ENCODE results near the gene ZNF527. TPM values are rescaled to one million over a fixed set of nuclear protein-coding genes. Genes with fewer than 3 reads are reported as not detected.

ZNF527 gene
- total RNA-seq = 3.3 and 6.2 TPM in 2 replicates

DNA sequence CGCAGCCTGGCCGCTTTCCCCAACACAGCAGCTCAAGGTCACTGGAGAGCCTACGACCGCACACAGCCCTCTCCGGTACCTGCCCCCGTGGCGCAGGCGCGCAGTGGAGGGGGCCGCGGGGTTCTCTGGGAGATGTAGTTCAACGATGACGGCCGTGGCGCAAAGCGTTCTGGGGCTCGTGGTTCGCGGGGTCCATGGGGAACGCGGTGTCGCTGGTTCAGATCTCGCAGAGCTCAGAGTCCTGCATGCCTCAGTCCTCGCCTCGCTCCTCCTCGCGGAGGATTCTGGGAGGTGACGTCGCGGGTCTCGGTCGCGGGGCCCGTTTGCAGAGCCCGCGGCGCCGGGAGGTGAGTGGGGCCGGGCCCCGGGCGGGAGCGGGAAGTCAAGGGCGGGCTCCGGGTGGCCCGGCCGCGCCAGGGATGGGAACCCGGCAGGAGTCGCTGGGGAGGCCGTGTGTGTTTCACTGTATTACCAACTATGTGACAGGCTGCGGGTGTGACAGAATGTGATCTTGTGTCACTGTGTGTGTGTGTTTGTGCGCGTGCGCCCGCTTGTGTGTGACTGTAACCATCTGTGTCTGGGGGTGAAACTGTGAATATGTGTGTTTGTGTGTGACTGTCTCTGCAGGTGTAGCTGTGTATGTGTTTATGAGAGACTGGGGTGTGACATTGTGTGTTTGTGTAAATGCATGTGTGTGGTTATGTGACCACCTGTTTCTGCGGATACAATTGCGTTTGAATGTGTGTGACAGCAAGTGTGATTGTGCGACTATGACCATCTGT lies at the start of gene ZNF527:
Gene ZNF527 (plus strand): TSS at position 220 of the 782 bp plus-strand sequence. CDS start 3,100 bp downstream, outside the sequence.

Other genes starting within 250 kb of the ZNF527 start
- gene ZNF585A, start 198.4 kb upstream of the ZNF527 start, total RNA-seq = 5.9 and 11.6 TPM in 2 replicates
- 10.0 and 18.9 TPM in 2 replicates for gene ZNF585B, start 160.6 kb upstream of the ZNF527 start, total RNA-seq
- 4.0 and 7.3 TPM in 2 replicates for gene ZNF383, start 152.9 kb upstream of the ZNF527 start, total RNA-seq
- gene ZNF569, start 96.3 kb downstream of the ZNF527 start, total RNA-seq = 8.6 and 13.5 TPM in 2 replicates
- gene ZNF570, start 98.3 kb downstream of the ZNF527 start, total RNA-seq = 8.8 and 14.4 TPM in 2 replicates
- gene ZNF793, start 135.8 kb downstream of the ZNF527 start, total RNA-seq = 0.58 and 3.4 TPM in 2 replicates
- gene ZNF571, start 223.7 kb downstream of the ZNF527 start, total RNA-seq = 1.7 and 5.4 TPM in 2 replicates
- gene ZNF540, start 223.8 kb downstream of the ZNF527 start, total RNA-seq = 0.19 and 2.3 TPM in 2 replicates

Measured in regular cardiac myocyte (primary cell).